K562 (cell line): ENCODE data around the gene TMCO2. TPM values are rescaled to one million over a fixed set of nuclear protein-coding genes. Genes with fewer than 3 reads are reported as not detected.

ENCODE experiments used
- polyA plus RNA-seq, 8 experiments: library from polyadenylated mRNA; depleted of rRNA in 4 of 8; stranded (reverse) in 5 of 8; unstranded in 3 of 8; fragments of >200 nt; fragmentation: Nextera tagmentation in 2 of 8; fragmentation: Illumina TruSeq in 1 of 8; extraction: Ambion mirVana in 2 of 8; extraction: Trizol in 1 of 8; gene quantifications; 2 replicates each; pipeline versions ENCODE4 v1.2.1 to v1.2.3, GENCODE V29; 2011 to 2014; ENCODE audit warnings: inconsistent platforms in 1 of 8, missing spikeins in 1 of 8
- total RNA-seq, 7 experiments: library from RNA; depleted of rRNA in 6 of 7; stranded (reverse); fragments of >200 nt in 6 of 7; fragmentation: Illumina TruSeq in 2 of 7; extraction: Trizol in 2 of 7; gene quantifications; 2 replicates each; pipeline versions ENCODE4 v1.2.1 to v1.2.3, GENCODE V29; 2011 to 2021; ENCODE audit warnings: low replicate concordance in 1 of 7

Gene TMCO2
- total and polyA plus RNA-seq, 9 of the 15 experiments (the other 6 are each of a cell fraction or from before 2014, with no cell fraction given): not detected

Other genes with a start within 250 kb of the TMCO2 start
Only the 7 nearest of the 8 such genes appear.
- 230 and 251 TPM in 2 replicates for gene CAP1, start 207.2 kb upstream of the TMCO2 start, total RNA-seq (2014; rRNA removed)
- 271 and 311 TPM in 2 replicates for gene CAP1, start 207.2 kb upstream of the TMCO2 start, total RNA-seq (2014; rRNA removed; fragmentation: Illumina TruSeq; extraction: Trizol)
- 270 and 271 TPM in 2 replicates for gene CAP1, start 207.2 kb upstream of the TMCO2 start, total RNA-seq (2015; rRNA removed; fragmentation: Illumina TruSeq; extraction: Trizol)
- gene CAP1, start 207.2 kb upstream of the TMCO2 start, total RNA-seq (2021): 322 and 339 TPM in 2 replicates
- 485 and 488 TPM in 2 replicates for gene CAP1, start 207.2 kb upstream of the TMCO2 start, polyA plus RNA-seq (2011; rRNA removed)
- 310 and 337 TPM in 2 replicates for gene CAP1, start 207.2 kb upstream of the TMCO2 start, polyA plus RNA-seq (2014; fragmentation: Illumina TruSeq; extraction: Trizol)
- gene CAP1, start 207.2 kb upstream of the TMCO2 start, polyA plus RNA-seq (2014; fragmentation: Nextera tagmentation; extraction: Ambion mirVana): 100 to 1,000 TPM; 281 to 658 TPM
- 269 and 277 TPM in 2 replicates for gene CAP1, start 207.2 kb upstream of the TMCO2 start, polyA plus RNA-seq (2014; rRNA removed)
- gene PPT1, start 150.7 kb upstream of the TMCO2 start, total RNA-seq (2014; rRNA removed): 72.2 and 83.6 TPM in 2 replicates
- gene PPT1, start 150.7 kb upstream of the TMCO2 start, total RNA-seq (2014; rRNA removed; fragmentation: Illumina TruSeq; extraction: Trizol): 131 and 149 TPM in 2 replicates
- gene PPT1, start 150.7 kb upstream of the TMCO2 start, total RNA-seq (2015; rRNA removed; fragmentation: Illumina TruSeq; extraction: Trizol): 143 and 151 TPM in 2 replicates
- 106 and 108 TPM in 2 replicates for gene PPT1, start 150.7 kb upstream of the TMCO2 start, total RNA-seq (2021)
- 115 and 145 TPM in 2 replicates for gene PPT1, start 150.7 kb upstream of the TMCO2 start, polyA plus RNA-seq (2011; rRNA removed)
- gene PPT1, start 150.7 kb upstream of the TMCO2 start, polyA plus RNA-seq (2014; fragmentation: Illumina TruSeq; extraction: Trizol): 215 and 230 TPM in 2 replicates
- gene PPT1, start 150.7 kb upstream of the TMCO2 start, polyA plus RNA-seq (2014; fragmentation: Nextera tagmentation; extraction: Ambion mirVana): 100 to 1,000 TPM; 197 to 285 TPM
- 78.7 and 90.5 TPM in 2 replicates for gene PPT1, start 150.7 kb upstream of the TMCO2 start, polyA plus RNA-seq (2014; rRNA removed)
- 16.8 and 18.8 TPM in 2 replicates for gene RLF, start 86.5 kb upstream of the TMCO2 start, total RNA-seq (2014; rRNA removed)
- gene RLF, start 86.5 kb upstream of the TMCO2 start, total RNA-seq (2014; rRNA removed; fragmentation: Illumina TruSeq; extraction: Trizol): 35.0 and 37.5 TPM in 2 replicates
- 31.6 and 33.0 TPM in 2 replicates for gene RLF, start 86.5 kb upstream of the TMCO2 start, total RNA-seq (2015; rRNA removed; fragmentation: Illumina TruSeq; extraction: Trizol)
- 21.2 and 22.1 TPM in 2 replicates for gene RLF, start 86.5 kb upstream of the TMCO2 start, total RNA-seq (2021)
- 27.9 and 30.2 TPM in 2 replicates for gene RLF, start 86.5 kb upstream of the TMCO2 start, polyA plus RNA-seq (2011; rRNA removed)
- gene RLF, start 86.5 kb upstream of the TMCO2 start, polyA plus RNA-seq (2014; fragmentation: Illumina TruSeq; extraction: Trizol): 17.7 and 21.8 TPM in 2 replicates
- 1 to 10 TPM; 3.6 to 5.6 TPM for gene RLF, start 86.5 kb upstream of the TMCO2 start, polyA plus RNA-seq (2014; fragmentation: Nextera tagmentation; extraction: Ambion mirVana)
- gene RLF, start 86.5 kb upstream of the TMCO2 start, polyA plus RNA-seq (2014; rRNA removed): 11.2 and 11.5 TPM in 2 replicates
- 45.0 and 45.6 TPM in 2 replicates for gene ZMPSTE24, start 10.3 kb downstream of the TMCO2 start, total RNA-seq (2014; rRNA removed)
- gene ZMPSTE24, start 10.3 kb downstream of the TMCO2 start, total RNA-seq (2014; rRNA removed; fragmentation: Illumina TruSeq; extraction: Trizol): 74.4 and 86.4 TPM in 2 replicates
- gene ZMPSTE24, start 10.3 kb downstream of the TMCO2 start, total RNA-seq (2015; rRNA removed; fragmentation: Illumina TruSeq; extraction: Trizol): 62.7 and 68.8 TPM in 2 replicates
- 51.2 and 53.3 TPM in 2 replicates for gene ZMPSTE24, start 10.3 kb downstream of the TMCO2 start, total RNA-seq (2021)
- gene ZMPSTE24, start 10.3 kb downstream of the TMCO2 start, polyA plus RNA-seq (2011; rRNA removed): 28.1 and 30.7 TPM in 2 replicates
- gene ZMPSTE24, start 10.3 kb downstream of the TMCO2 start, polyA plus RNA-seq (2014; fragmentation: Illumina TruSeq; extraction: Trizol): 53.2 and 64.3 TPM in 2 replicates
- 10 to 100 TPM; 73.5 to 75.9 TPM for gene ZMPSTE24, start 10.3 kb downstream of the TMCO2 start, polyA plus RNA-seq (2014; fragmentation: Nextera tagmentation; extraction: Ambion mirVana)
- 39.0 and 39.1 TPM in 2 replicates for gene ZMPSTE24, start 10.3 kb downstream of the TMCO2 start, polyA plus RNA-seq (2014; rRNA removed)
- 0.90 and 0.95 TPM in 2 replicates for gene COL9A2, start 69.3 kb downstream of the TMCO2 start, total RNA-seq (2014; rRNA removed)
- 0.06 and 0.15 TPM in 2 replicates for gene COL9A2, start 69.3 kb downstream of the TMCO2 start, total RNA-seq (2014; rRNA removed; fragmentation: Illumina TruSeq; extraction: Trizol)
- 0.60 and 0.72 TPM in 2 replicates for gene COL9A2, start 69.3 kb downstream of the TMCO2 start, total RNA-seq (2015; rRNA removed; fragmentation: Illumina TruSeq; extraction: Trizol)
- 0.47 and 0.72 TPM in 2 replicates for gene COL9A2, start 69.3 kb downstream of the TMCO2 start, total RNA-seq (2021)
- 0.31 and 0.45 TPM in 2 replicates for gene COL9A2, start 69.3 kb downstream of the TMCO2 start, polyA plus RNA-seq (2011; rRNA removed)
- 0.24 and 0.54 TPM in 2 replicates for gene COL9A2, start 69.3 kb downstream of the TMCO2 start, polyA plus RNA-seq (2014; fragmentation: Illumina TruSeq; extraction: Trizol)
- gene COL9A2, start 69.3 kb downstream of the TMCO2 start, polyA plus RNA-seq (2014; fragmentation: Nextera tagmentation; extraction: Ambion mirVana): under 1 TPM; 0.03 TPM
- gene COL9A2, start 69.3 kb downstream of the TMCO2 start, polyA plus RNA-seq (2014; rRNA removed): 1.5 and 2.2 TPM in 2 replicates
- gene SMAP2, start 125.8 kb downstream of the TMCO2 start, total RNA-seq (2014; rRNA removed): 80.1 and 98.2 TPM in 2 replicates
- 94.1 and 101 TPM in 2 replicates for gene SMAP2, start 125.8 kb downstream of the TMCO2 start, total RNA-seq (2014; rRNA removed; fragmentation: Illumina TruSeq; extraction: Trizol)
- gene SMAP2, start 125.8 kb downstream of the TMCO2 start, total RNA-seq (2015; rRNA removed; fragmentation: Illumina TruSeq; extraction: Trizol): 89.1 and 92.4 TPM in 2 replicates
- gene SMAP2, start 125.8 kb downstream of the TMCO2 start, total RNA-seq (2021): 109 and 117 TPM in 2 replicates
- gene SMAP2, start 125.8 kb downstream of the TMCO2 start, polyA plus RNA-seq (2011; rRNA removed): 114 and 124 TPM in 2 replicates
- gene SMAP2, start 125.8 kb downstream of the TMCO2 start, polyA plus RNA-seq (2014; fragmentation: Illumina TruSeq; extraction: Trizol): 173 and 212 TPM in 2 replicates
- 10 to 100 TPM; 38.7 to 47.3 TPM for gene SMAP2, start 125.8 kb downstream of the TMCO2 start, polyA plus RNA-seq (2014; fragmentation: Nextera tagmentation; extraction: Ambion mirVana)
- 89.4 and 94.7 TPM in 2 replicates for gene SMAP2, start 125.8 kb downstream of the TMCO2 start, polyA plus RNA-seq (2014; rRNA removed)
- 6.0 and 6.4 TPM in 2 replicates for gene ZFP69B, start 202.5 kb downstream of the TMCO2 start, total RNA-seq (2014; rRNA removed)
- gene ZFP69B, start 202.5 kb downstream of the TMCO2 start, total RNA-seq (2014; rRNA removed; fragmentation: Illumina TruSeq; extraction: Trizol): 10.3 and 12.8 TPM in 2 replicates
- 5.5 and 5.6 TPM in 2 replicates for gene ZFP69B, start 202.5 kb downstream of the TMCO2 start, total RNA-seq (2015; rRNA removed; fragmentation: Illumina TruSeq; extraction: Trizol)
- gene ZFP69B, start 202.5 kb downstream of the TMCO2 start, total RNA-seq (2021): 8.2 and 9.5 TPM in 2 replicates
- 7.5 and 8.4 TPM in 2 replicates for gene ZFP69B, start 202.5 kb downstream of the TMCO2 start, polyA plus RNA-seq (2011; rRNA removed)
- gene ZFP69B, start 202.5 kb downstream of the TMCO2 start, polyA plus RNA-seq (2014; fragmentation: Illumina TruSeq; extraction: Trizol): 9.4 and 10.2 TPM in 2 replicates
- gene ZFP69B, start 202.5 kb downstream of the TMCO2 start, polyA plus RNA-seq (2014; fragmentation: Nextera tagmentation; extraction: Ambion mirVana): 1 to 10 TPM; 1.6 to 2.8 TPM
- gene ZFP69B, start 202.5 kb downstream of the TMCO2 start, polyA plus RNA-seq (2014; rRNA removed): 7.9 and 8.9 TPM in 2 replicates